Trophoblast cell (in vitro differentiated cells and primary cell): ENCODE data around the gene COL5A1.

Experiments
- DNase-seq, 2 donors: peaks; one replicate each; pipeline ENCODE4 v3.0.0-alpha.2; 2016
- H2AFZ ChIP-seq: 2 replicates; pipeline ENCODE4 v1.6.1; 2013; ENCODE audit warnings: low read length, moderate library complexity, mild to moderate bottlenecking; ENCODE audit not compliant: insufficient read depth, poor library complexity
- H2AK5ac ChIP-seq: 2 replicates; pipeline ENCODE4 v1.6.1; 2013; ENCODE audit warnings: mild to moderate bottlenecking, low read length
- H2BK120ac ChIP-seq: 2 replicates; pipeline ENCODE4 v1.6.1; 2013; ENCODE audit warnings: low read length, mild to moderate bottlenecking, moderate library complexity; ENCODE audit not compliant: insufficient read depth, poor library complexity
- H2BK12ac ChIP-seq: 2 replicates; pipeline ENCODE4 v1.6.1; 2013; ENCODE audit warnings: mild to moderate bottlenecking, low read length, moderate library complexity
- H2BK5ac ChIP-seq: 2 replicates; pipeline ENCODE4 v1.6.1; 2013; ENCODE audit warnings: low read length, low read depth, moderate library complexity, mild to moderate bottlenecking; ENCODE audit not compliant: poor library complexity
- H3K14ac ChIP-seq: 2 replicates; pipeline ENCODE4 v1.6.1; 2013; ENCODE audit warnings: mild to moderate bottlenecking, low read length
- H3K18ac ChIP-seq: 2 replicates; pipeline ENCODE4 v1.6.1; 2013; ENCODE audit warnings: mild to moderate bottlenecking, low read length
- H3K23ac ChIP-seq: 2 replicates; pipeline ENCODE4 v1.6.1; 2013; ENCODE audit warnings: low read length
- H3K27ac ChIP-seq: 2 replicates; pipeline ENCODE4 v1.5.1; 2013; ENCODE audit warnings: low read depth, mild to moderate bottlenecking, inconsistent platforms, low read length, moderate library complexity
- H3K27me3 ChIP-seq: 2 replicates; pipeline ENCODE4 v1.6.1; 2013; ENCODE audit warnings: inconsistent platforms, mild to moderate bottlenecking, low read length, moderate library complexity; ENCODE audit not compliant: insufficient read depth
- H3K36me3 ChIP-seq, 2 experiments: 1 replicate in 1 of 2; 2 replicates in 1 of 2; pipeline ENCODE4 v1.6.1; 2013; ENCODE audit warnings: low read length in 2 of 2, mild to moderate bottlenecking in 2 of 2, moderate library complexity in 1 of 2; ENCODE audit not compliant: insufficient read depth in 2 of 2, control insufficient read depth in 1 of 2
- H3K4ac ChIP-seq: 2 replicates; pipeline ENCODE4 v1.6.1; 2013; ENCODE audit warnings: low read depth, mild to moderate bottlenecking, low read length, moderate library complexity
- H3K4me1 ChIP-seq, 2 experiments: 1 replicate in 1 of 2; 2 replicates in 1 of 2; pipeline ENCODE4 v1.6.1; 2013; ENCODE audit warnings: low read length in 2 of 2, mild to moderate bottlenecking in 2 of 2, moderate library complexity in 1 of 2; ENCODE audit not compliant: insufficient read depth in 2 of 2, control insufficient read depth in 1 of 2
- H3K4me2 ChIP-seq: 2 replicates; pipeline ENCODE4 v1.6.1; 2013; ENCODE audit warnings: inconsistent platforms, mild to moderate bottlenecking, low read length, moderate library complexity
- H3K4me3 ChIP-seq: 2 replicates; pipeline ENCODE4 v1.5.1; 2013; ENCODE audit warnings: mild to moderate bottlenecking, low read depth, low read length, inconsistent platforms
- H3K79me1 ChIP-seq: one replicate; pipeline ENCODE4 v1.6.1; 2013; ENCODE audit warnings: low read length
- H3K79me2 ChIP-seq: 2 replicates; pipeline ENCODE4 v1.6.1; 2013; ENCODE audit warnings: low read length, mild to moderate bottlenecking; ENCODE audit not compliant: control insufficient read depth, insufficient read depth, poor library complexity
- H3K9ac ChIP-seq: 2 replicates; pipeline ENCODE4 v1.6.1; 2013; ENCODE audit warnings: mild to moderate bottlenecking, low read length
- H3K9me3 ChIP-seq: 2 replicates; pipeline ENCODE4 v1.6.1; 2013; ENCODE audit warnings: low read depth, mild to moderate bottlenecking, control low read depth, inconsistent platforms, low read length; ENCODE audit not compliant: insufficient read depth
- H4K12ac ChIP-seq: 2 replicates; pipeline ENCODE4 v1.6.1; 2013; ENCODE audit warnings: low read depth, mild to moderate bottlenecking, low read length, moderate library complexity
- H4K8ac ChIP-seq: 2 replicates; pipeline ENCODE4 v1.6.1; 2013; ENCODE audit warnings: low read depth, mild to moderate bottlenecking, low read length, moderate library complexity
- H4K91ac ChIP-seq: one replicate; pipeline ENCODE4 v1.6.1; 2013; ENCODE audit warnings: low read depth, mild to moderate bottlenecking, low read length, moderate library complexity
- WGBS: extraction: QIAGEN DNeasy Blood & Tissue Kit; methylation state at CpG from one replicate; pipeline ENCODE4 v1.1.7; 2013; ENCODE audit warnings: missing lambda C conversion rate; ENCODE audit not compliant: insufficient read length, insufficient coverage; ENCODE audit errors: extremely low coverage; 5-methylcytosine and 5-hydroxymethylcytosine counted together

Gene COL5A1

GRCh38 chr9:134778841-134779411 lies 137.3 kb downstream of the COL5A1 start:
- no peak overlapping the region for H2AFZ ChIP-seq
- H4K91ac ChIP-seq: no peak overlapping the region
- peak; percentile 62 to 71 for DNase-seq
- H2BK12ac ChIP-seq: no peak overlapping the region
- H3K4me1 ChIP-seq: peaks cover 0 to 4% of the 10 kb centered on the region in 2 experiments
- H3K79me2 ChIP-seq: no peaks in the 10 kb centered on the region
- no peak overlapping the region for H3K14ac ChIP-seq
- H3K9me3 ChIP-seq: peaks cover 3% of the 10 kb centered on the region
- no peak overlapping the region for H2AK5ac ChIP-seq
- no peak overlapping the region for H3K27ac ChIP-seq
- no peak overlapping the region for H3K9ac ChIP-seq
- H3K36me3 ChIP-seq: peaks cover 96 to 97% of the 10 kb centered on the region in 2 experiments
- H2BK120ac ChIP-seq: no peak overlapping the region
- no peak overlapping the region for H3K18ac ChIP-seq
- H3K4ac ChIP-seq: no peak overlapping the region
- no peak overlapping the region for H3K4me3 ChIP-seq
- no peak overlapping the region for H4K8ac ChIP-seq
- no peak overlapping the region for H3K23ac ChIP-seq
- H3K79me1 ChIP-seq: no peaks in the 10 kb centered on the region
- H3K27me3 ChIP-seq: no peaks in the 10 kb centered on the region
- no peak overlapping the region for H3K4me2 ChIP-seq
- no CpG with 5 or more reads among the region's 17 CpGs for WGBS
- H2BK5ac ChIP-seq: no peak overlapping the region
- H4K12ac ChIP-seq: no peak overlapping the region

GRCh38 chr9:134779640-134780039 lies 138.0 kb downstream of the COL5A1 start:
- Histone ChIP-seq H3K14ac (no peak overlapping the region), H3K79me1 (no peaks in the 10 kb centered on the region), H2BK5ac (no peak overlapping the region), H3K9ac (no peak overlapping the region), H3K4ac (no peak overlapping the region), H3K36me3 (peaks cover 95 to 97% of the 10 kb centered on the region in 2 experiments), H2BK120ac (no peak overlapping the region), H3K79me2 (no peaks in the 10 kb centered on the region), H3K27me3 (no peaks in the 10 kb centered on the region), H3K9me3 (peaks cover 3% of the 10 kb centered on the region), H4K91ac (no peak overlapping the region), H3K4me2 (no peak overlapping the region), H3K4me3 (no peak overlapping the region), H4K12ac (no peak overlapping the region), H2AFZ (no peak overlapping the region), H3K18ac (no peak overlapping the region), H2BK12ac (no peak overlapping the region), H3K27ac (no peak overlapping the region), H4K8ac (no peak overlapping the region), H3K4me1 (peaks cover 0 to 4% of the 10 kb centered on the region in 2 experiments), H2AK5ac (no peak overlapping the region), H3K23ac (no peak overlapping the region)
- no peak for DNase-seq
- WGBS: no CpG with 5 or more reads among the region's 8 CpGs

- H2BK5ac ChIP-seq: no peak overlapping the region
- H2BK120ac ChIP-seq: no peak overlapping the region
- DNase-seq: no peak
- no peak overlapping the region for H3K27ac ChIP-seq
- no peak overlapping the region for H3K4me2 ChIP-seq
- no peak overlapping the region for H3K4ac ChIP-seq
- H2AFZ ChIP-seq: no peak overlapping the region
- no peaks in the 10 kb centered on the region for H3K9me3 ChIP-seq
- H3K23ac ChIP-seq: no peak overlapping the region
- no peaks in the 10 kb centered on the region for H3K79me1 ChIP-seq
- no peak overlapping the region for H3K4me3 ChIP-seq
- no peak overlapping the region for H2BK12ac ChIP-seq
- no peak overlapping the region for H4K8ac ChIP-seq
- H4K91ac ChIP-seq: no peak overlapping the region
- no CpG with 5 or more reads among the region's 28 CpGs for WGBS
- no peak overlapping the region for H2AK5ac ChIP-seq
- H3K9ac ChIP-seq: no peak overlapping the region
- H3K36me3 ChIP-seq: peaks cover 97 to 98% of the 10 kb centered on the region in 2 experiments
- H3K4me1 ChIP-seq: no peaks in the 10 kb centered on the region
- H4K12ac ChIP-seq: no peak overlapping the region
- no peaks in the 10 kb centered on the region for H3K27me3 ChIP-seq
- no peaks in the 10 kb centered on the region for H3K79me2 ChIP-seq
- H3K14ac ChIP-seq: no peak overlapping the region
- no peak overlapping the region for H3K18ac ChIP-seq
Measured at GRCh38 chr9:134781591-134782302, 140.1 kb downstream of the COL5A1 start.

GRCh38 chr9:134782921-134783698 lies 141.5 kb downstream of the COL5A1 start:
- Histone ChIP-seq H3K9ac (no peak overlapping the region), H3K79me1 (no peaks in the 10 kb centered on the region), H2BK12ac (no peak overlapping the region), H3K4me2 (no peak overlapping the region), H3K4me1 (no peaks in the 10 kb centered on the region), H2AK5ac (no peak overlapping the region), H3K23ac (no peak overlapping the region), H4K8ac (no peak overlapping the region), H3K27ac (no peak overlapping the region), H3K36me3 (peaks cover 92 to 98% of the 10 kb centered on the region in 2 experiments), H3K9me3 (peaks cover 2% of the 10 kb centered on the region), H3K4me3 (no peak overlapping the region), H3K4ac (no peak overlapping the region), H3K27me3 (no peaks in the 10 kb centered on the region), H2BK5ac (no peak overlapping the region), H2BK120ac (no peak overlapping the region), H4K12ac (no peak overlapping the region), H3K18ac (no peak overlapping the region), H4K91ac (no peak overlapping the region), H3K79me2 (no peaks in the 10 kb centered on the region), H3K14ac (no peak overlapping the region), H2AFZ (no peak overlapping the region)
- no CpG with 5 or more reads among the region's 33 CpGs for WGBS
- no peak for DNase-seq
